Measurements from ENCODE around the gene HDAC2. TPM values are rescaled to one million over a fixed set of nuclear protein-coding genes. Genes with fewer than 3 reads are reported as not detected.

Gene HDAC2
- total and polyA plus RNA-seq, 11 donors, result 18.3 to 64.7 (median 48.0) TPM

- no peak overlapping the region for H3K4me3 ChIP-seq
- DNase-seq, result no peak
- no peaks in the 10 kb centered on the region for H3K27me3 ChIP-seq
- no peak for ATAC-seq
- intact Hi-C loops (cut with DNase I), result no loop called here
- H3K27ac ChIP-seq, result no peak overlapping the region
- TF ChIP-seq POLR2A (IDR thresholded peaks at IDR 0.05), result no peak
- no peak for TF ChIP-seq CTCF (IDR thresholded peaks at IDR 0.05)
- no peaks in the 10 kb centered on the region for H3K36me3 ChIP-seq
- H3K4me1 ChIP-seq, result no peaks in the 10 kb centered on the region
- H3K9me3 ChIP-seq, result peaks cover 0 to 20% (median 9%) of the 10 kb centered on the region in 12 donors
These were observed 82.5 kb downstream of the HDAC2 start for GRCh38 chr6:113888493-113888892.

- WGBS, 4 donors, result 92 to 98% (median 93%) methylated on average over 1 of the region's 1 CpG
- peaks cover 0 to 4% (median under 1%) of the 10 kb centered on the region in 12 donors for H3K9me3 ChIP-seq
- H3K4me3 ChIP-seq, result no peak overlapping the region
- DNase-seq (no peak), ATAC-seq (no peak)
- intact Hi-C loops (cut with DNase I), result no loop called here
- H3K27me3 ChIP-seq, result no peaks in the 10 kb centered on the region
- no peaks in the 10 kb centered on the region for H3K36me3 ChIP-seq
- no peak for TF ChIP-seq POLR2A (IDR thresholded peaks at IDR 0.05)
- no peak for TF ChIP-seq CTCF (IDR thresholded peaks at IDR 0.05)
- H3K27ac ChIP-seq, result no peak overlapping the region
- no peaks in the 10 kb centered on the region for H3K4me1 ChIP-seq
These were observed 84.4 kb downstream of the HDAC2 start for GRCh38 chr6:113886512-113886911.

GRCh38 chr6:113884011-113884410 lies 86.9 kb downstream of the HDAC2 start:
- 78 to 94% (median 89%) methylated on average over 2 of the region's 2 CpGs for WGBS, 4 donors
- Histone ChIP-seq H3K4me1 (peaks cover 0 to 11% (median 0%) of the 10 kb centered on the region in 12 donors), H3K36me3 (no peaks in the 10 kb centered on the region), H3K27ac (no peak overlapping the region), H3K27me3 (no peaks in the 10 kb centered on the region), H3K4me3 (no peak overlapping the region), H3K9me3 (no peaks in the 10 kb centered on the region)
- DNase-seq (no peak), ATAC-seq (no peak)
- intact Hi-C loops (cut with DNase I), result no loop called here
- no peak for TF ChIP-seq POLR2A (IDR thresholded peaks at IDR 0.05)
- TF ChIP-seq CTCF (IDR thresholded peaks at IDR 0.05), result no peak

Other genes with a start within 250 kb of the HDAC2 start
- 10 to 100 TPM; 11.0 to 93.3 (median 20.0) TPM for gene MARCKS, start 113.8 kb downstream of the HDAC2 start, total RNA-seq
- 10 to 100 TPM in 1 of 2 donors, 1 to 10 TPM in 1; 5.1 to 10.4 TPM for gene MARCKS, start 113.8 kb downstream of the HDAC2 start, polyA plus RNA-seq